ENCODE data around the gene OPCML.
"Not testable (repeated sequence)": the region's sequence is repeated elsewhere in the genome, so short reads cannot be mapped to it uniquely, and the experiment has no call there.

OPCML gene

GRCh38 chr11:132373405-132374143 lies 1158.7 kb downstream of the OPCML start:
- no peak for DNase-seq

GRCh38 chr11:132370114-132370513 lies 1162.2 kb downstream of the OPCML start:
- DNase-seq: not testable (repeated sequence)

GRCh38 chr11:132367293-132367692 lies 1165.0 kb downstream of the OPCML start:
- DNase-seq: no peak

GRCh38 chr11:132365650-132366049 lies 1166.7 kb downstream of the OPCML start:
- no peak for DNase-seq
